ENCODE results near the gene MYL5. TPM values are rescaled to one million over a fixed set of nuclear protein-coding genes. Genes with fewer than 3 reads are reported as not detected.

Gene MYL5
- polyA plus RNA-seq, 1 experiment = 24.4 TPM

GRCh38 chr4:661231-661630, 13.1 kb upstream of the MYL5 start:
- no peaks in the 10 kb centered on the region for H3K36me3 ChIP-seq (ENCODE audit: control insufficient read depth, insufficient read depth, low read length)
- ChIA-PET CTCF (no interaction called here), POLR2A (no interaction called here)
- DNase-seq (ENCODE audit: low read depth) = no peak
- no peak overlapping the region for H3K4me3 ChIP-seq (ENCODE audit: low read depth, low read length)
- TF ChIP-seq, protein P1, sequence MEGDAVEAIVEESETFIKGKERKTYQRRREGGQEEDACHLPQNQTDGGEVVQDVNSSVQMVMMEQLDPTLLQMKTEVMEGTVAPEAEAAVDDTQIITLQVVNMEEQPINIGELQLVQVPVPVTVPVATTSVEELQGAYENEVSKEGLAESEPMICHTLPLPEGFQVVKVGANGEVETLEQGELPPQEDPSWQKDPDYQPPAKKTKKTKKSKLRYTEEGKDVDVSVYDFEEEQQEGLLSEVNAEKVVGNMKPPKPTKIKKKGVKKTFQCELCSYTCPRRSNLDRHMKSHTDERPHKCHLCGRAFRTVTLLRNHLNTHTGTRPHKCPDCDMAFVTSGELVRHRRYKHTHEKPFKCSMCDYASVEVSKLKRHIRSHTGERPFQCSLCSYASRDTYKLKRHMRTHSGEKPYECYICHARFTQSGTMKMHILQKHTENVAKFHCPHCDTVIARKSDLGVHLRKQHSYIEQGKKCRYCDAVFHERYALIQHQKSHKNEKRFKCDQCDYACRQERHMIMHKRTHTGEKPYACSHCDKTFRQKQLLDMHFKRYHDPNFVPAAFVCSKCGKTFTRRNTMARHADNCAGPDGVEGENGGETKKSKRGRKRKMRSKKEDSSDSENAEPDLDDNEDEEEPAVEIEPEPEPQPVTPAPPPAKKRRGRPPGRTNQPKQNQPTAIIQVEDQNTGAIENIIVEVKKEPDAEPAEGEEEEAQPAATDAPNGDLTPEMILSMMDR (IDR thresholded peaks at IDR 0.05; ENCODE audit: insufficient read depth, low read depth, low read length) = no peak
- no peaks in the 10 kb centered on the region for H3K27me3 ChIP-seq (ENCODE audit: control insufficient read depth, insufficient read depth, low read length)

DNA sequence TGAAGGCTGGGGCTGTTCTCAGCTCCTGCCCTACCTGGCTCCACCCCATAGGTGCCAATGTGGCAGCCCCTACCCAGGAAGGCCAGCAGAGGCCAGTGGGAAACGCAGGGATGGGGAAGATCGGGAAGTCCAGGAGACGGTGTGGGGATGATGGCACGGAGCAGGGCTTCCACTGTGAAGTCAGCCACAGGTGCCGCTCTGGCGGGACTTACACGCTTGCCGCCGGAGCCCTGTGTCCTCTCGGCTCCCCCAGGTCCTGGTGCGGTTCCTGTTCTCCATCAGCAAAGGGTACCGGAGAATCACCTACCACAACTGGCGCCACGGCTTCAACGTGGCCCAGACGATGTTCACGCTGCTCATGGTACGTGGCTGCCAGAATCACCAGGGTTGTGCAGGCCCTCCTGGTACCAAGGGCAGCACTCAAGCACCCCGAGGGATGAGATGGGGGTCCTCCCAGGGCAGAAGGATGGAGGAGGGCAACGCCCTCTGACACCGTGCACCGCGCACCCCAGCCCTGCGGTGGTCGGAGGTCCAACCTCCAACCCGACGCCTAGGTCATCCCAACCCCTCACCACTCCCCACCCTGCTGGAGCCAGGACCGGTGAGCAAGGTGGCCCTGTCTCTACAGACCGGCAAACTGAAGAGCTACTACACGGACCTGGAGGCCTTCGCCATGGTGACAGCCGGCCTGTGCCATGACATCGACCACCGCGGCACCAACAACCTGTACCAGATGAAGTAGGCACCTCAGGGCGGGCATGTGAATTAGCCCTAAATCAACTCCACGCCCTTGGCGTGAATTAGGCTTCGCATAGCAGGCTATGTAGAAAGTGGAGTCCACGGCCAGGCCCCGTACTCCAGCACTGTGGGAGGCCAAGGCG, 12.2 kb upstream of the MYL5 start:
- H3K36me3 ChIP-seq (ENCODE audit: control insufficient read depth, insufficient read depth, low read length) = no peaks in the 10 kb centered on the region

GRCh38 chr4:663046-663437, 11.3 kb upstream of the MYL5 start:
- Histone ChIP-seq H3K36me3 (ENCODE audit: control insufficient read depth, insufficient read depth, low read length) (no peaks in the 10 kb centered on the region), H3K4me3 (ENCODE audit: low read depth, low read length) (no peak overlapping the region), H3K27me3 (ENCODE audit: control insufficient read depth, insufficient read depth, low read length) (no peaks in the 10 kb centered on the region)
- no peak for DNase-seq (ENCODE audit: low read depth)
- ChIA-PET POLR2A (no interaction called here), CTCF (no interaction called here)
- TF ChIP-seq, protein P1 (IDR thresholded peaks at IDR 0.05; ENCODE audit: insufficient read depth, low read depth, low read length) = no peak

More for the DNA sequence above, 12.2 kb upstream of the MYL5 start:
- Histone ChIP-seq H3K27me3 (ENCODE audit: control insufficient read depth, insufficient read depth, low read length) (no peaks in the 10 kb centered on the region), H3K4me3 (ENCODE audit: low read depth, low read length) (no peak overlapping the region)
- POLR2A ChIA-PET = interaction anchor here (0.6 kb wide), 1 partner anchor 10 kb away, joined by 16 read pairs; no protein-coding TSS in a partner anchor
- no peak for DNase-seq (ENCODE audit: low read depth)
- CTCF ChIA-PET = no interaction called here
- TF ChIP-seq, protein P1 (IDR thresholded peaks at IDR 0.05; ENCODE audit: insufficient read depth, low read depth, low read length) = no peak

DNA sequence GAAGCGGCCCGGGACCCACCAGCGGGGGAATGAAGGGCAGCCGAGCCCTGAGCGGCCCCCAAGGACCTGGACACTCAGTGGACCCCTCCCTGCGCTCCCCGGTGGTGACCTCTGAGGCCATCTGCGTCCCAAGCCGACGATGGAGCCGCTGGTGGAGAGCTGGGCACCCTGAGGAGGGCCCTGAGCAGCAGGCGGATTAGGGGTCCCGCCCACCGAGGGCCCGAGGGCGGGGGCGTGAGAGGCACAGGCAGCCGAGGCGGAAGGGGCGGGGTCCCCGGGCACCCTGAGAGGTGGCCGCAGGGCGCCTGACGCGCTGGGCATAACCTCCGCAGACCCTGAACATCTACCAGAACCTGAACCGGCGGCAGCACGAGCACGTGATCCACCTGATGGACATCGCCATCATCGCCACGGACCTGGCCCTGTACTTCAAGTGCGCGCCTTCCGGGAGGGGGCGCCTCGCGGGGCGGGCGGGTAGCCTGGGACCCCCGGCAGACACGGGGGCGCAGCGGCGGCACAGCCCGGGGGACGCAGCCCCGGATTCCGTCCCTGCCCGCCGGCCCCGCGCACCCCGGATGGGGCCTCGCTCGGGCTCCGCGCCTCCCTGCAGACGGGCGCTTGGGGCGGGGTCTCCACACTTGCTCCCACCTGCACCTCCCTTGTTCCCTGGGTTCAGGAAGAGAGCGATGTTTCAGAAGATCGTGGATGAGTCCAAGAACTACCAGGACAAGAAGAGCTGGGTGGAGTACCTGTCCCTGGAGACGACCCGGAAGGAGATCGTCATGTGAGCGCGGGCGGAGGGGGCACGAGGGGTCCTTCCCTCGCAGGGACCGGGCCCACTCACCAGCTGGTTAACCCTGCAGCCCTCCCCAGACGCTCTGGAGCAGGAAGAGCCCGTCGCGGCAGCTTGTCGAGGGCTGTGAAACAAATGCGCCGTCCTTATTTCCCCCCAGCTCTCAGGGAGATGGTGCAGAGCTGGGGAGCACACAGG, 10.6 kb upstream of the MYL5 start:
- TF ChIP-seq, protein P1 (IDR thresholded peaks at IDR 0.05; ENCODE audit: insufficient read depth, low read depth, low read length) = no peak
- Histone ChIP-seq H3K36me3 (ENCODE audit: control insufficient read depth, insufficient read depth, low read length) (no peaks in the 10 kb centered on the region), H3K27me3 (ENCODE audit: control insufficient read depth, insufficient read depth, low read length) (no peaks in the 10 kb centered on the region), H3K4me3 (ENCODE audit: low read depth, low read length) (peak overlapping the region; percentile 23)
- ChIA-PET POLR2A (no interaction called here), CTCF (interaction anchor here (3.0 kb wide), 1 partner anchor 10 kb away, joined by 9 read pairs; the partner anchor contains the start of genes ATP5ME and MYL5)
- DNase-seq (ENCODE audit: low read depth) = no peak

Data from BJ (cell line).